Fibroblast of skin of abdomen (primary cell): ENCODE measurements around the gene PRSS38. TPM values are rescaled to one million over a fixed set of nuclear protein-coding genes. Genes with fewer than 3 reads are reported as not detected.

Experiments
- DNase-seq: peaks from one replicate; pipeline ENCODE4 v3.0.0-alpha.2; 2013
- polyA plus RNA-seq, 2 experiments: library from polyadenylated mRNA; unstranded; fragments of 120-200 nt; gene quantifications; one replicate each; pipeline ENCODE4 v1.2.1, GENCODE V29; 2013; ENCODE audit not compliant: insufficient read length in 2 of 2

PRSS38 gene
- not detected for polyA plus RNA-seq (2013, experiment 1 of 2; ENCODE audit: insufficient read length)
- polyA plus RNA-seq (2013, experiment 2 of 2; ENCODE audit: insufficient read length), result not detected

GRCh38 chr1:227815468-227816409, at the start of gene PRSS38:
Gene PRSS38, plus strand, starts transcription at chr1:227815675. Its CDS starts 42 bp downstream, at chr1:227815717.
- no peak for DNase-seq

GRCh38 chr1:227766015-227766634, 49.4 kb upstream of the PRSS38 start:
- no peak for DNase-seq

- DNase-seq, result no peak
Observed at GRCh38 chr1:227766653-227767277, 48.7 kb upstream of the PRSS38 start.

GRCh38 chr1:227767401-227768124, 47.9 kb upstream of the PRSS38 start:
- no peak for DNase-seq

- no peak for DNase-seq
Observed at GRCh38 chr1:227768125-227768439, 47.4 kb upstream of the PRSS38 start.

- no peak for DNase-seq
Observed at GRCh38 chr1:227768640-227769039, 46.8 kb upstream of the PRSS38 start.

- peak; percentile 59 for DNase-seq
Observed at GRCh38 chr1:227769047-227769935, 46.2 kb upstream of the PRSS38 start.

- DNase-seq, result no peak
Observed at GRCh38 chr1:227769936-227770494, 45.5 kb upstream of the PRSS38 start.

GRCh38 chr1:227770812-227771211, 44.7 kb upstream of the PRSS38 start:
- DNase-seq, result no peak

- no peak for DNase-seq
Observed at GRCh38 chr1:227771326-227771725, 44.1 kb upstream of the PRSS38 start.

- DNase-seq, result no peak
Observed at GRCh38 chr1:227771771-227772170, 43.7 kb upstream of the PRSS38 start.

GRCh38 chr1:227773558-227773957, 41.9 kb upstream of the PRSS38 start:
- no peak for DNase-seq

- no peak for DNase-seq
Observed at GRCh38 chr1:227774051-227774731, 41.3 kb upstream of the PRSS38 start.

- peak; percentile 97 for DNase-seq
Observed at GRCh38 chr1:227774821-227775661, 40.4 kb upstream of the PRSS38 start.

- DNase-seq, result no peak
Observed at GRCh38 chr1:227775841-227776240, 39.6 kb upstream of the PRSS38 start.

- peak; percentile 93 for DNase-seq
Observed at GRCh38 chr1:227776331-227776771, 39.1 kb upstream of the PRSS38 start.

- DNase-seq, result no peak
Observed at GRCh38 chr1:227777156-227777555, 38.3 kb upstream of the PRSS38 start.

GRCh38 chr1:227777646-227778045, 37.8 kb upstream of the PRSS38 start:
- DNase-seq, result no peak

- peak; percentile 57 for DNase-seq
Observed at GRCh38 chr1:227778401-227778947, 37.0 kb upstream of the PRSS38 start.
